Mononuclear cell (primary cell): ENCODE data around the gene REC8. TPM values are rescaled to one million over a fixed set of nuclear protein-coding genes. Genes with fewer than 3 reads are reported as not detected.

Experiments
- H3K27me3 ChIP-seq: 2 replicates; pipeline ENCODE4 v1.6.0; 2011; ENCODE audit warnings: low read length, control low read depth; ENCODE audit not compliant: insufficient read depth
- H3K4me1 ChIP-seq: 2 replicates; pipeline ENCODE4 v1.5.1; 2011; ENCODE audit warnings: mild to moderate bottlenecking, low read length, control low read depth; ENCODE audit not compliant: insufficient read depth
- H3K4me3 ChIP-seq: 2 replicates; pipeline ENCODE4 v1.5.1; 2011; ENCODE audit warnings: mild to moderate bottlenecking, low read length, moderate library complexity
- H3K9me3 ChIP-seq: 2 replicates; pipeline ENCODE4 v1.5.1; 2011; ENCODE audit warnings: low read depth, mild to moderate bottlenecking, control low read depth, low read length
- total RNA-seq: library from RNA; depleted of rRNA; stranded (reverse); fragments of >200 nt; gene quantifications from one replicate; pipeline ENCODE4 v1.2.3, GENCODE V29; 2012

REC8 gene
- total RNA-seq, 1 donor = 22.7 TPM

DNA sequence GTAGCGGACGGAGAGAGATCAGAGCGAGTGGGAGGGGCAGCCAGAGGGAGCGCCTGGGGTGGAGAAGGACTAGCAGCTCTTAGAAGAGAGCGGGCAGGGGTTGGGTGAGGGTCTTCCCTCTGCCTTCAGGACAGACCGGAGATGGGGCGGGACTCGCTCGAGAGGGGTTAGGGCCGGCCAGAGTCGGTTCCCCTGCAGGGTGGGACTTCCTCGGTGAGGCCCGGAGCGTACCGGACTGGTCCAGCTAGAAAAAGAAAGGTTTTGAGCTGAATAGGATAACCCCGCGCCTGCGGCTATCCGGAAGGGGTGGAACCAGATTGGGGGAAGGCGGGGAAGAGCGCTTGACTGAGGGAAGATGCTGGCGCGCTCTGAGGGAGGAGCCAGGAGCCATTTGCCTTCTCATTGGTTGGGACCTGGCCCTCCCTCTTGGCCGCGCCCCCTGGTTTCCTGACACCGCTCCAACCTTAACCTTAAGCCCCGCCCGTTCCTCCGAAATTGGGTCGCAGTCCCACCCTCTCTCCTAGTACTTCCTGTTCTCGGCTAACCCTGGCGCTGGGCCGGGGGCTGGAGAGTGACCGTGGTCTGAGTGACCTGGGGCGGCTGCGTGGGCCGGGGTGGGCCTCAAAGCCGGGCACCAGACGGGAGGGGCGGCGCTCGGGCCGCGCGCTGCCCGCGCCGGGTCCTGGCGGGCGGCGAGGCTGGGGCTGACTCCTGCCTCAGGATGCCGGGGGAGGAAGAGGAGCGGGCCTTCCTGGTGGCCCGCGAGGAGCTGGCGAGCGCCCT, 24.7 kb upstream of the REC8 start, which contains the start of gene RNF31:
RNF31 (plus strand) TSS at position 521 of the 783 bp plus-strand sequence; CDS start at position 722, 201 bp downstream.
- H3K4me3 ChIP-seq = peak within 1 kb of the TSS; percentile 94
- no peaks in the 10 kb centered on the region for H3K27me3 ChIP-seq
- no peaks in the 10 kb centered on the region for H3K9me3 ChIP-seq
- H3K4me1 ChIP-seq = peaks cover 42% of the 10 kb centered on the region

DNA sequence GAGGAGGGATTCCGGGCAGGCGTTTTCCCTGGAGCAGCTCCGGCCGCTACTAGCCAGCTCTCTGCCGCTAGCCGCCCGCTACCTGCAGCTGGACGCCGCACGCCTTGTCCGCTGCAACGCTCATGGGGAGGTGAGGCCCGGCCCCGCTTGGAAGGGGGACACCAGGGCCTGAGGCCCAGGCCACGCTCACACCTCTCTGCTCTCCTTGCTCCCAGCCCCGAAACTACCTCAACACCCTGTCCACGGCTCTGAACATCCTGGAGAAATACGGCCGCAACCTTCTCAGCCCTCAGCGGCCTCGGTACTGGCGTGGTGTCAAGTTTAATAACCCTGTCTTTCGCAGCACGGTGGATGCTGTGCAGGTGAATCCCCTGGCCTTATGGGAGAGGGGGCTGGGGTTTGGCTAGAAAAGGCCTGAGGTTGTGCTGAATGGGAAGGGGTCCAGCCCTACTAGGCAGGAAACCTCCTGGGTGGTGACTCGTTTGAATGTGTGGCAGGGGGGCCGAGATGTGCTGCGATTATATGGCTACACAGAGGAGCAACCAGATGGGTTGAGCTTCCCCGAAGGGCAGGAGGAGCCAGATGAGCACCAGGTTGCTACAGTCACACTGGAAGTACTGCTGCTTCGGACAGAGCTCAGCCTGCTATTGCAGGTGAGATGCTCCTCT, 24.0 kb upstream of the REC8 start:
- Histone ChIP-seq H3K4me1 (peaks cover 40% of the 10 kb centered on the region), H3K4me3 (peak overlapping the region; percentile 94), H3K9me3 (no peaks in the 10 kb centered on the region)

GRCh38 chr14:24149302-24149969, 22.4 kb upstream of the REC8 start:
- Histone ChIP-seq H3K9me3 (no peaks in the 10 kb centered on the region), H3K4me3 (no peak overlapping the region), H3K27me3 (no peaks in the 10 kb centered on the region), H3K4me1 (peaks cover 40% of the 10 kb centered on the region)

More for the DNA sequence above, 24.0 kb upstream of the REC8 start:
- no peaks in the 10 kb centered on the region for H3K27me3 ChIP-seq

DNA sequence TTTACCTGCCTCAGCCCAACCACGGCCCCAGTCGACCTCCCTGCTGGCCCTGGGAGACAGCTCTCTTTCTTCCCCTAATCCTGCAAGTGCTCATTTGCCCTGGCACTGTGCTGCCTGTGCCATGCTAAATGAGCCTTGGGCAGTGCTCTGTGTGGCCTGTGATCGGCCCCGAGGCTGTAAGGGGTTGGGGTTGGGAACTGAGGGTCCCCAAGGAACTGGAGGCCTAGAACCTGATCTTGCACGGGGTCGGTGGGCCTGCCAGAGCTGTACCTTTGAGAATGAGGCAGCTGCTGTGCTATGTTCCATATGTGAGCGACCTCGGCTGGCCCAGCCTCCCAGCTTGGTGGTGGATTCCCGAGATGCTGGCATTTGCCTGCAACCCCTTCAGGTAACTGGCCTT, 21.8 kb upstream of the REC8 start:
- Histone ChIP-seq H3K4me3 (no peak overlapping the region), H3K27me3 (no peaks in the 10 kb centered on the region), H3K4me1 (peaks cover 34% of the 10 kb centered on the region), H3K9me3 (no peaks in the 10 kb centered on the region)

DNA sequence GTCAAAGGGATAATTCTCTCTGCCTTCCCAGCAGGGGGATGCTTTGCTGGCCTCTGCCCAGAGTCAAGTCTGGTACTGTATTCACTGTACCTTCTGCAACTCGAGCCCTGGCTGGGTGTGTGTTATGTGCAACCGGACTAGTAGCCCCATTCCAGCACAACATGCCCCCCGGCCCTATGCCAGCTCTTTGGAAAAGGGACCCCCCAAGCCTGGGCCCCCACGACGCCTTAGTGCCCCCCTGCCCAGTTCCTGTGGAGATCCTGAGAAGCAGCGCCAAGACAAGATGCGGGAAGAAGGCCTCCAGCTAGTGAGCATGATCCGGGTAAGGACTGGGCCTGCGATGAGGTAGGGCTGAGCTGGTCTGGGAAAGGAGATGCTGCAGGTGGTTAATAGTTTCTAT, 21.3 kb upstream of the REC8 start:
- Histone ChIP-seq H3K9me3 (no peaks in the 10 kb centered on the region), H3K27me3 (no peaks in the 10 kb centered on the region), H3K4me3 (no peak overlapping the region), H3K4me1 (peaks cover 29% of the 10 kb centered on the region)

DNA sequence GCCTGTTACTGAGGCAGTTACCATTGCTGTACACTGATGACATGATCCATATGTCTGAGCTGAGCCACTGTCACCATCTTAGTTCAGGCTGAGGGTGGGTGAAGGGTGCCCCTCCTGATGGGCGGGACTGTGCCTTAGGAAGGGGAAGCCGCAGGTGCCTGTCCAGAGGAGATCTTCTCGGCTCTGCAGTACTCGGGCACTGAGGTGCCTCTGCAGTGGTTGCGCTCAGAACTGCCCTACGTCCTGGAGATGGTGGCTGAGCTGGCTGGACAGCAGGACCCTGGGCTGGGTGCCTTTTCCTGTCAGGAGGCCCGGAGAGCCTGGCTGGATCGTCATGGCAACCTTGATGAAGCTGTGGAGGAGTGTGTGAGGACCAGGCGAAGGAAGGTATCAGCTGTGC, 20.9 kb upstream of the REC8 start:
- Histone ChIP-seq H3K27me3 (no peaks in the 10 kb centered on the region), H3K4me1 (peaks cover 25% of the 10 kb centered on the region), H3K4me3 (no peak overlapping the region), H3K9me3 (no peaks in the 10 kb centered on the region)

DNA sequence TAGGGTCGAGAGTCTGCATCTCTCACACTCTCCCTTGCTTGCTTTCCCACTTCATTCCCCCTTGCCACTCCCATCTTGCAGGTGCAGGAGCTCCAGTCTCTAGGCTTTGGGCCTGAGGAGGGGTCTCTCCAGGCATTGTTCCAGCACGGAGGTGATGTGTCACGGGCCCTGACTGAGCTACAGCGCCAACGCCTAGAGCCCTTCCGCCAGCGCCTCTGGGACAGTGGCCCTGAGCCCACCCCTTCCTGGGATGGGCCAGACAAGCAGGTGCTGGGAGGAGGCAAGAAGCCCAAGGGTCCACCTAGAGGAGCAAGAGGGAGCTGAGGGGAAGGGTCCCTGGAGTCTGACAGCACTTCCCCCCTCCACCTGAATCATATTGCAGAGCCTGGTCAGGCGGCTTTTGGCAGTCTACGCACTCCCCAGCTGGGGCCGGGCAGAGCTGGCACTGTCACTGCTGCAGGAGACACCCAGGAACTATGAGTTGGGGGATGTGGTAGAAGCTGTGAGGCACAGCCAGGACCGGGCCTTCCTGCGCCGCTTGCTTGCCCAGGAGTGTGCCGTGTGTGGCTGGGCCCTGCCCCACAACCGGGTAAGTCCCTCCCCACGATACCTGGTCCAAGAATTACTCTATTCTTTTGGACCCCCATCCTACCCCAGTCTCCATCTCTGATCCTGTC, 20.3 kb upstream of the REC8 start:
- H3K4me1 ChIP-seq = peaks cover 23% of the 10 kb centered on the region
- no peaks in the 10 kb centered on the region for H3K9me3 ChIP-seq
- no peak overlapping the region for H3K4me3 ChIP-seq
- no peaks in the 10 kb centered on the region for H3K27me3 ChIP-seq

DNA sequence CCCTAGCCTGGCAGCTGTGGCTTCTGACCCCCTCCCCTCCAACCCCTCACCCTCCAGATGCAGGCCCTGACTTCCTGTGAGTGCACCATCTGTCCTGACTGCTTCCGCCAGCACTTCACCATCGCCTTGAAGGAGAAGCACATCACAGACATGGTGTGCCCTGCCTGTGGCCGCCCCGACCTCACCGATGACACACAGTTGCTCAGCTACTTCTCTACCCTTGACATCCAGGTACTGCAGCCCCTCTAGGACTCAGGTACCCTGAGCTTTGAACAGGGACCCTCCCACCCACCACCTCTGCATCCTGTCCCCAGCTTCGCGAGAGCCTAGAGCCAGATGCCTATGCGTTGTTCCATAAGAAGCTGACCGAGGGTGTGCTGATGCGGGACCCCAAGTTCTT, 16.8 kb upstream of the REC8 start:
- H3K4me1 ChIP-seq = peaks cover 4% of the 10 kb centered on the region
- H3K4me3 ChIP-seq = no peak overlapping the region
- no peaks in the 10 kb centered on the region for H3K9me3 ChIP-seq
- no peaks in the 10 kb centered on the region for H3K27me3 ChIP-seq

GRCh38 chr14:24156840-24157239, 15.0 kb upstream of the REC8 start:
- Histone ChIP-seq H3K4me1 (peaks cover 12% of the 10 kb centered on the region), H3K9me3 (no peaks in the 10 kb centered on the region), H3K27me3 (no peaks in the 10 kb centered on the region), H3K4me3 (no peak overlapping the region)

- H3K4me1 ChIP-seq = peaks cover 17% of the 10 kb centered on the region
- no peak overlapping the region for H3K4me3 ChIP-seq
- no peaks in the 10 kb centered on the region for H3K9me3 ChIP-seq
- H3K27me3 ChIP-seq = no peaks in the 10 kb centered on the region
Observed at GRCh38 chr14:24157331-24157730, 14.5 kb upstream of the REC8 start.

DNA sequence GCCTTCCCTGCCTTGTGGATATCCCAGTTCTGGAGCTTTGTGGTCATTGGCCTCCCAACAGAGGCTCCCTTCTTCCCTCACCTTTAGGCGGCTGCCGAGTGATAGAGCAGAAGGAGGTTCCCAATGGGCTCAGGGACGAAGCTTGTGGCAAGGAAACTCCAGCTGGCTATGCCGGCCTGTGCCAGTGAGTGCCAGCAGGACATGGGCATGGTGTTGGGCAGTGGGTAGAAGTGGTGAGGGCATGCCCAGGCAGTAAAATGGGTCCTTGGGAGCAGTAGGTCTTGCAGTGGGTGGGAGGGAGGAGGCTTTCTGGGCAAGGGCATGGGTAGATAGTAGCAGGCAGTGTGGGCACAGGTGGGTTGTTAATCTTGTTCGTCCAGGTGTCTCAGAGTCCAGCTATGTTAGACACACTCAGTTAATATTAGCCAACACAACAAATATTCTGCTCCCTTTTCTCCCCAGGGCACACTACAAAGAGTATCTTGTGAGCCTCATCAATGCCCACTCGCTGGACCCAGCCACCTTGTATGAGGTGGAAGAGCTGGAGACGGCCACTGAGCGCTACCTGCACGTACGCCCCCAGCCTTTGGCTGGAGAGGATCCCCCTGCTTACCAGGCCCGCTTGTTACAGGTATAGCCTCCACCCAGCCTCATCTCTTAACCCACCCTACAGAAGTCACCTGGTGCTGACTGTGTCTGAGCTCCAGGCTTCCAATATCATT, 11.9 kb upstream of the REC8 start:
- no peaks in the 10 kb centered on the region for H3K9me3 ChIP-seq
- peaks cover 43% of the 10 kb centered on the region for H3K4me1 ChIP-seq
- no peaks in the 10 kb centered on the region for H3K27me3 ChIP-seq
- no peak overlapping the region for H3K4me3 ChIP-seq

GRCh38 chr14:24160499-24160849, 11.4 kb upstream of the REC8 start:
- no peaks in the 10 kb centered on the region for H3K27me3 ChIP-seq
- H3K4me3 ChIP-seq = no peak overlapping the region
- H3K9me3 ChIP-seq = no peaks in the 10 kb centered on the region
- peaks cover 49% of the 10 kb centered on the region for H3K4me1 ChIP-seq

GRCh38 chr14:24160850-24161804, 10.8 kb upstream of the REC8 start, which contains the start of gene IRF9:
TSS of gene IRF9 (plus strand) at chr14:24161265. CDS start at chr14:24162145, 880 bp downstream.
- Histone ChIP-seq H3K4me1 (peaks cover 55% of the 10 kb centered on the region), H3K4me3 (peak within 1 kb of the TSS; percentile 76), H3K9me3 (no peaks in the 10 kb centered on the region), H3K27me3 (no peaks in the 10 kb centered on the region)
